GM18526 (cell line): ENCODE data around the gene TMEM130.

Experiments
- POLR2A ChIP-seq: IDR thresholded peaks from 3 replicates; pipeline ENCODE4 v1.6.1; 2011; ENCODE audit not compliant: insufficient read length; ENCODE audit errors: extremely low read depth

Gene TMEM130

DNA sequence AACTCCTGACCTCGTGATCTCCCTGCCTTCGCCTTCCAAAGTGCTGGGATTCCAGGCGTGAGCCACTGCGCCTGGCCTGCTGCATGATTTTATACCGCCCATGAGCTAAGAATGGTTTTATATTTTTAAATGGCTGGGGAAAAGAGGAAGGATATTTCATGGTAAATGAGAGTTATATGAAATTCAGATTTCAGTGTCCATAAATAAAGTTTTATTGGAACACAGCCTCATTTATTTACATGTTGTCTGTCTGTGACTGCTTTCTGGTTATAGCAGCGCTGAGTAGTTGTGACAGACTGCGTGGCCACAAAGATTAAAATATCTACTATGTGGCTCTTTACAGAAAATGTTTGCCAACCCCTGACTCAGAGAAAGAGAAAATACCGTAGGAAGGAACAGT is 10.7 kb upstream of the TMEM130 start:
- no peak for TF ChIP-seq POLR2A

DNA sequence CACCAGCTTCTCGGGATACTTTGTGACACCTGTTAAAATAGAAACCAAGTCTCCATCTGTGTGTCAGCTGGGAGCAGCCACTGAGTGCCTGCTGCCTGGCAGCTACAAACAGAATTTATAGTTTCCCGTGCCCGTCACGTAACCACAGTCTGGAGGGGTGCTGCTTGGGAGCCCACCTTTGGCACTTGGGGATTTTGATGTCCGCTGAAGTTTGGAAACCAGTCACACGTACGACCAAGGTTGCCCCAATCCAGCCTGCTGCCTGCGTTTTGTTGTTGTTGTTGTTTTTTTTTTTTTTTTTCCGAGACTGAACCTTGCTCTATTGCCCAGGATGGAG is 10.1 kb upstream of the TMEM130 start:
- TF ChIP-seq POLR2A = no peak

DNA sequence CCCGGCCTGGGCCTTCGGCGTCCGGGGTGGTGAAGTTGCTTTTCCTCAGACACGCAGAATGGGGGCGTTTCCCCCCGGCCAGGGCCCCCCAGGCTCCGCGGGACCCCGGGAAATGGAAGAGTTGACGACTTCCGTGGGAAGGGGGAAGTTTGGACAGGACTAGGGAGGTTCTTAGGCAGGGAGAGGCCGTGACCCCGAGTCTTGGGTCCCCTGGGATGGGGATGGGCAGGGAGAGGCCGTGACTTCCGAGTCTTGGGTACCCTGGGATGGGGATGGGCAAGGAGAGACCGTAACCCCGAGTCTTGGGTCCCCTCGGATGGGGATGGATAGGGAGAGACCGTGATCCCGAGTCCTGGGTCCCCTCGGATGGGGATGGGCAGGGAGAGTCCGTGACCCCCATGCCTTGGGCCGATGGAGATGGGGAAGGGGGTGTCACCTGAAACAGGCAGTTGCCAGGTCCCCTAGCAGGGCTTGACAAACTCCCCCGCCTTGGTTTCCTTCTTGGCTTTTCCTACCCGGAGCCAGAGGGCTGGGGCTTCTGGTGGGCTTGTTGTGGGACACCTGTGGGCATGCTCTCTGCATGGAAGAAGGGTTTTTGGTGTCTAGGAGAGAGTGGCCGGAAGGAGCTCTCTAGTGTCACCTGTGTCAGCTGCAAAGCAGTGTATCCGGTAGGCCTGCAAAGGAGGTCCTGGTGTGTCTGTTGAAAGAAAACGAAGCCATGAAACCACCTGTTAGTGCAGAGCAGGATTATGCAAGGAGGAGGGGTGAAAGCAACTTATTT is 9.6 kb upstream of the TMEM130 start:
- no peak for TF ChIP-seq POLR2A

GRCh38 chr7:98878365-98879197 is 8.8 kb upstream of the TMEM130 start, which contains the start of gene TRRAP:
TSS of gene TRRAP (plus strand) at chr7:98878532. CDS start at chr7:98881151, 2,619 bp downstream.
- TF ChIP-seq POLR2A = peak; percentile 37

- TF ChIP-seq POLR2A = no peak
Measured at GRCh38 chr7:98877692-98878364, 8.0 kb upstream of the TMEM130 start.

- TF ChIP-seq POLR2A = no peak
Measured at GRCh38 chr7:98877146-98877545, 7.3 kb upstream of the TMEM130 start.

DNA sequence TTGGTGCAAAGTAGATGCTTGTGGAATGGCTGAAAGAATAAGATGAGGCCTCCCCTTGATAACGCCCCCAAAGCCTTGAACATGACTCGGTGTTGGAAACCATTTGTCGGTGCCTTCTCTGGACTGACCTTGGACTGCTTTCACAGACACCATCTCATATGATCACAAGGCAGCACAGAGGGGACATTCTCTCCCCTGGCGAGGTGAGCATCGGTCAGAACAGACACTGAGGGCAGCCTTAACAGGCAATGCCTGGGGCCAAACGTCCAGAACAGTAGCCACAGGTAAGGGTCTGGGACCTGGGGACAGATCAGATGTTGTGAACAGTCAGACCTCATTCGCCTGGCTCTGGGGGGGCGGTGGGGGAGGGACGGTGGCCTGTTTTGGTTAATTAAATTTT is 5.7 kb upstream of the TMEM130 start:
- no peak for TF ChIP-seq POLR2A

- no peak for TF ChIP-seq POLR2A
Measured at GRCh38 chr7:98874942-98875341, 5.1 kb upstream of the TMEM130 start.

- TF ChIP-seq POLR2A = no peak
Measured at GRCh38 chr7:98872328-98872924, 2.6 kb upstream of the TMEM130 start.

- no peak for TF ChIP-seq POLR2A
Measured at GRCh38 chr7:98870807-98871491, 1.1 kb upstream of the TMEM130 start.

- TF ChIP-seq POLR2A = no peak
Measured at GRCh38 chr7:98870121-98870651, 372 bp upstream of the TMEM130 start.

DNA sequence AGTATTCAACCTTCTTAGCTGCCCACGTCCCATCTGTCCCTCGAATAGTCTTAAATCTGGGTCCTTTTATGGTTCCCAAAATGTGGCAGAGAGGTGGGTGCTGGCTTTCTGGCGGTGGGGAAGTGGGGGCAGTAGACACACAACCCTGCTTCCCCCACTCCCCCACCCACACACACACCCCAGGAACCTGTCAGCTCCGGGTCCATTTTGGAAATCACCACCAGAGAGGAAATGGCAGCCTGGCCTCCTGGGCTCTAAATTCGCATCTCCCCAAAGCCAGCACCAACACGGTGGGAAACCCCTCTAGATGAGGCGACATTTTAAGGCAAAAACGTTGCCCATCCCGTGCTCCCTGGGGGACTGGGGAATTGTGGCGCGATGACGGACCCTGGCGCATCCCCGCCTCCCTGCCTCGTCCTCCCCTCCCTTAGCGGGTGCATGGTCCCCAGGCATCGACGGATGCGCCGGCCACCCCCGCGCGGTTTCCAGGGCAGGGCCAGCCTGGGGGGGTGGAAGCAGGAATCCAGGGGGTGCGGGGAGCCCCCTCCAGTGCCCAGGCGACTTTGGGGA is 702 bp downstream of the TMEM130 start:
- TF ChIP-seq POLR2A = no peak

GRCh38 chr7:98868450-98868849 is 1.4 kb downstream of the TMEM130 start:
- no peak for TF ChIP-seq POLR2A

- TF ChIP-seq POLR2A = no peak
Measured at GRCh38 chr7:98866765-98867164, 3.0 kb downstream of the TMEM130 start.
